Trophoblast cell (in vitro differentiated cells and primary cell): ENCODE data around the gene DEAF1.

Source experiments
- DNase-seq, 2 donors: peaks; one replicate each; pipeline ENCODE4 v3.0.0-alpha.2; 2016
- H2AFZ ChIP-seq: 2 replicates; pipeline ENCODE4 v1.6.1; 2013; ENCODE audit warnings: low read length, moderate library complexity, mild to moderate bottlenecking; ENCODE audit not compliant: insufficient read depth, poor library complexity
- H2AK5ac ChIP-seq: 2 replicates; pipeline ENCODE4 v1.6.1; 2013; ENCODE audit warnings: mild to moderate bottlenecking, low read length
- H2BK120ac ChIP-seq: 2 replicates; pipeline ENCODE4 v1.6.1; 2013; ENCODE audit warnings: low read length, mild to moderate bottlenecking, moderate library complexity; ENCODE audit not compliant: insufficient read depth, poor library complexity
- H2BK12ac ChIP-seq: 2 replicates; pipeline ENCODE4 v1.6.1; 2013; ENCODE audit warnings: mild to moderate bottlenecking, low read length, moderate library complexity
- H2BK5ac ChIP-seq: 2 replicates; pipeline ENCODE4 v1.6.1; 2013; ENCODE audit warnings: low read length, low read depth, moderate library complexity, mild to moderate bottlenecking; ENCODE audit not compliant: poor library complexity
- H3K14ac ChIP-seq: 2 replicates; pipeline ENCODE4 v1.6.1; 2013; ENCODE audit warnings: mild to moderate bottlenecking, low read length
- H3K18ac ChIP-seq: 2 replicates; pipeline ENCODE4 v1.6.1; 2013; ENCODE audit warnings: mild to moderate bottlenecking, low read length
- H3K23ac ChIP-seq: 2 replicates; pipeline ENCODE4 v1.6.1; 2013; ENCODE audit warnings: low read length
- H3K27ac ChIP-seq: 2 replicates; pipeline ENCODE4 v1.5.1; 2013; ENCODE audit warnings: low read depth, mild to moderate bottlenecking, inconsistent platforms, low read length, moderate library complexity
- H3K27me3 ChIP-seq: 2 replicates; pipeline ENCODE4 v1.6.1; 2013; ENCODE audit warnings: inconsistent platforms, mild to moderate bottlenecking, low read length, moderate library complexity; ENCODE audit not compliant: insufficient read depth
- H3K36me3 ChIP-seq, 2 experiments: 1 replicate in 1 of 2; 2 replicates in 1 of 2; pipeline ENCODE4 v1.6.1; 2013; ENCODE audit warnings: low read length in 2 of 2, mild to moderate bottlenecking in 2 of 2, moderate library complexity in 1 of 2; ENCODE audit not compliant: insufficient read depth in 2 of 2, control insufficient read depth in 1 of 2
- H3K4ac ChIP-seq: 2 replicates; pipeline ENCODE4 v1.6.1; 2013; ENCODE audit warnings: low read depth, mild to moderate bottlenecking, low read length, moderate library complexity
- H3K4me1 ChIP-seq, 2 experiments: 1 replicate in 1 of 2; 2 replicates in 1 of 2; pipeline ENCODE4 v1.6.1; 2013; ENCODE audit warnings: low read length in 2 of 2, mild to moderate bottlenecking in 2 of 2, moderate library complexity in 1 of 2; ENCODE audit not compliant: insufficient read depth in 2 of 2, control insufficient read depth in 1 of 2
- H3K4me2 ChIP-seq: 2 replicates; pipeline ENCODE4 v1.6.1; 2013; ENCODE audit warnings: inconsistent platforms, mild to moderate bottlenecking, low read length, moderate library complexity
- H3K4me3 ChIP-seq: 2 replicates; pipeline ENCODE4 v1.5.1; 2013; ENCODE audit warnings: mild to moderate bottlenecking, low read depth, low read length, inconsistent platforms
- H3K79me1 ChIP-seq: one replicate; pipeline ENCODE4 v1.6.1; 2013; ENCODE audit warnings: low read length
- H3K79me2 ChIP-seq: 2 replicates; pipeline ENCODE4 v1.6.1; 2013; ENCODE audit warnings: low read length, mild to moderate bottlenecking; ENCODE audit not compliant: control insufficient read depth, insufficient read depth, poor library complexity
- H3K9ac ChIP-seq: 2 replicates; pipeline ENCODE4 v1.6.1; 2013; ENCODE audit warnings: mild to moderate bottlenecking, low read length
- H3K9me3 ChIP-seq: 2 replicates; pipeline ENCODE4 v1.6.1; 2013; ENCODE audit warnings: low read depth, mild to moderate bottlenecking, control low read depth, inconsistent platforms, low read length; ENCODE audit not compliant: insufficient read depth
- H4K12ac ChIP-seq: 2 replicates; pipeline ENCODE4 v1.6.1; 2013; ENCODE audit warnings: low read depth, mild to moderate bottlenecking, low read length, moderate library complexity
- H4K8ac ChIP-seq: 2 replicates; pipeline ENCODE4 v1.6.1; 2013; ENCODE audit warnings: low read depth, mild to moderate bottlenecking, low read length, moderate library complexity
- H4K91ac ChIP-seq: one replicate; pipeline ENCODE4 v1.6.1; 2013; ENCODE audit warnings: low read depth, mild to moderate bottlenecking, low read length, moderate library complexity
- whole genome bisulfite sequencing: extraction: QIAGEN DNeasy Blood & Tissue Kit; methylation state at CpG from one replicate; pipeline ENCODE4 v1.1.7; 2013; ENCODE audit warnings: missing lambda C conversion rate; ENCODE audit not compliant: insufficient read length, insufficient coverage; ENCODE audit errors: extremely low coverage; 5-methylcytosine and 5-hydroxymethylcytosine counted together

The DEAF1 gene

GRCh38 chr11:728901-729491 lies 34.0 kb upstream of the DEAF1 start:
- peaks cover 2 to 8% of the 10 kb centered on the region in 2 experiments for H3K4me1 ChIP-seq
- no peaks in the 10 kb centered on the region for H3K79me1 ChIP-seq
- H3K18ac ChIP-seq = no peak overlapping the region
- no peak overlapping the region for H4K12ac ChIP-seq
- no CpG with 5 or more reads among the region's 15 CpGs for WGBS
- no peak overlapping the region for H3K9ac ChIP-seq
- H2BK120ac ChIP-seq = no peak overlapping the region
- H3K79me2 ChIP-seq = no peaks in the 10 kb centered on the region
- peaks cover 22 to 24% of the 10 kb centered on the region in 2 experiments for H3K36me3 ChIP-seq
- no peak overlapping the region for H3K4me3 ChIP-seq
- no peak overlapping the region for H2BK12ac ChIP-seq
- no peak overlapping the region for H3K4me2 ChIP-seq
- no peak overlapping the region for H3K27ac ChIP-seq
- H4K91ac ChIP-seq = no peak overlapping the region
- no peak overlapping the region for H2AFZ ChIP-seq
- H3K27me3 ChIP-seq = no peaks in the 10 kb centered on the region
- no peak overlapping the region for H3K14ac ChIP-seq
- no peak overlapping the region for H2BK5ac ChIP-seq
- no peak overlapping the region for H2AK5ac ChIP-seq
- H4K8ac ChIP-seq = no peak overlapping the region
- no peak overlapping the region for H3K4ac ChIP-seq
- H3K9me3 ChIP-seq = no peaks in the 10 kb centered on the region
- no peak for DNase-seq
- H3K23ac ChIP-seq = no peak overlapping the region

GRCh38 chr11:727859-728748 lies 33.1 kb upstream of the DEAF1 start:
- H4K12ac ChIP-seq = peak overlapping the region; percentile 8
- H3K4me1 ChIP-seq = peaks cover 2 to 8% of the 10 kb centered on the region in 2 experiments
- peak; percentile 93 to 94 for DNase-seq
- H2BK120ac ChIP-seq = no peak overlapping the region
- H2BK5ac ChIP-seq = no peak overlapping the region
- H3K14ac ChIP-seq = no peak overlapping the region
- H3K27ac ChIP-seq = no peak overlapping the region
- no peak overlapping the region for H3K18ac ChIP-seq
- H2AK5ac ChIP-seq = no peak overlapping the region
- H3K4me3 ChIP-seq = no peak overlapping the region
- peaks cover 29 to 30% of the 10 kb centered on the region in 2 experiments for H3K36me3 ChIP-seq
- H4K8ac ChIP-seq = no peak overlapping the region
- H3K9me3 ChIP-seq = no peaks in the 10 kb centered on the region
- H2AFZ ChIP-seq = no peak overlapping the region
- no peak overlapping the region for H3K4me2 ChIP-seq
- no CpG with 5 or more reads among the region's 31 CpGs for WGBS
- no peaks in the 10 kb centered on the region for H3K27me3 ChIP-seq
- no peak overlapping the region for H4K91ac ChIP-seq
- H2BK12ac ChIP-seq = no peak overlapping the region
- no peak overlapping the region for H3K23ac ChIP-seq
- no peak overlapping the region for H3K9ac ChIP-seq
- H3K79me1 ChIP-seq = no peaks in the 10 kb centered on the region
- no peak overlapping the region for H3K4ac ChIP-seq
- H3K79me2 ChIP-seq = no peaks in the 10 kb centered on the region

GRCh38 chr11:727281-727701 lies 32.3 kb upstream of the DEAF1 start:
- no CpG with 5 or more reads among the region's 12 CpGs for WGBS
- H3K79me2 ChIP-seq = no peaks in the 10 kb centered on the region
- H4K12ac ChIP-seq = no peak overlapping the region
- H4K8ac ChIP-seq = no peak overlapping the region
- no peak overlapping the region for H3K23ac ChIP-seq
- no peak overlapping the region for H4K91ac ChIP-seq
- no peaks in the 10 kb centered on the region for H3K79me1 ChIP-seq
- no peak overlapping the region for H2BK12ac ChIP-seq
- no peak overlapping the region for H3K18ac ChIP-seq
- H3K9me3 ChIP-seq = no peaks in the 10 kb centered on the region
- no peak overlapping the region for H3K27ac ChIP-seq
- no peak for DNase-seq
- H2AK5ac ChIP-seq = no peak overlapping the region
- no peak overlapping the region for H3K4ac ChIP-seq
- H3K4me3 ChIP-seq = no peak overlapping the region
- H3K9ac ChIP-seq = no peak overlapping the region
- peaks cover 35 to 36% of the 10 kb centered on the region in 2 experiments for H3K36me3 ChIP-seq
- H2BK5ac ChIP-seq = no peak overlapping the region
- no peaks in the 10 kb centered on the region for H3K27me3 ChIP-seq
- no peak overlapping the region for H3K4me2 ChIP-seq
- H2BK120ac ChIP-seq = no peak overlapping the region
- peaks cover 2 to 8% of the 10 kb centered on the region in 2 experiments for H3K4me1 ChIP-seq
- H3K14ac ChIP-seq = no peak overlapping the region
- no peak overlapping the region for H2AFZ ChIP-seq

GRCh38 chr11:726278-727220 lies 31.5 kb upstream of the DEAF1 start:
- Histone ChIP-seq H3K36me3 (peaks cover 42% of the 10 kb centered on the region in 2 experiments), H2BK12ac (no peak overlapping the region), H3K4me3 (no peak overlapping the region), H2BK120ac (no peak overlapping the region), H3K23ac (no peak overlapping the region), H4K12ac (no peak overlapping the region), H2BK5ac (no peak overlapping the region), H2AFZ (no peak overlapping the region), H3K4me2 (peak overlapping the region; percentile 19), H3K9me3 (no peaks in the 10 kb centered on the region), H3K18ac (no peak overlapping the region), H3K14ac (no peak overlapping the region), H3K79me2 (no peaks in the 10 kb centered on the region), H3K79me1 (no peaks in the 10 kb centered on the region), H4K91ac (no peak overlapping the region), H4K8ac (no peak overlapping the region), H3K9ac (no peak overlapping the region), H3K27me3 (no peaks in the 10 kb centered on the region), H3K27ac (no peak overlapping the region), H3K4ac (no peak overlapping the region), H2AK5ac (no peak overlapping the region), H3K4me1 (peaks cover 2 to 8% of the 10 kb centered on the region in 2 experiments)
- WGBS = no CpG with 5 or more reads among the region's 61 CpGs
- peak in 1 of 2 donors; percentile 35 for DNase-seq
